ENCODE data around the gene SEMA3B. TPM values are rescaled to one million over a fixed set of nuclear protein-coding genes. Genes with fewer than 3 reads are reported as not detected.

SEMA3B gene
- total RNA-seq, 1 experiment from 2014 or later, result 7.3 TPM

GRCh38 chr3:50233176-50233575 is 35.8 kb upstream of the SEMA3B start:
- ChIA-PET CTCF (interaction anchor here (0.7 to 2.5 kb wide), 6 partner anchors 14 to 41 kb away, joined by 3 to 13 read pairs (median 5); no protein-coding TSS in a partner anchor), POLR2A (interaction anchor here (0.6 kb wide), 1 partner anchor 82 kb away, joined by 3 read pairs; no protein-coding TSS in a partner anchor)
- TF ChIP-seq JAZF1 (CRISPR knock-in tag; IDR thresholded peaks at IDR 0.05) (no peak), CREB1 (CRISPR knock-in tag; IDR thresholded peaks at IDR 0.05) (no peak), ZNF263 (CRISPR knock-in tag; IDR thresholded peaks at IDR 0.05; ENCODE audit: low read depth) (no peak), HMGA2 (CRISPR knock-in tag; IDR thresholded peaks at IDR 0.05) (no peak)
- Mint-ChIP-seq H3K36me3 (no peaks in the 10 kb centered on the region), H3K27ac (no peak overlapping the region), H3K4me1 (peaks cover 31% of the 10 kb centered on the region), H3K27me3 (ENCODE audit: low read depth) (no peaks in the 10 kb centered on the region), H3K9me3 (no peaks in the 10 kb centered on the region), H3K4me3 (no peak overlapping the region)
- ATAC-seq (no peak), DNase-seq (ENCODE audit: low spot score) (no peak)

- H3K9me3 Mint-ChIP-seq, result no peaks in the 10 kb centered on the region
- H3K4me1 Mint-ChIP-seq, result peaks cover 48% of the 10 kb centered on the region
- ChIA-PET POLR2A (interaction anchor here (0.6 to 1.2 kb wide), 10 partner anchors 8 to 92 kb away, joined by 3 to 10 read pairs (median 4); partner anchors contain the start of gene TUSC2), CTCF (interaction anchor here (0.6 to 2.9 kb wide), 20 partner anchors 9 to 378 kb away, joined by 3 to 42 read pairs (median 7); partner anchors contain the start of genes GNAT1 and IFRD2)
- no peaks in the 10 kb centered on the region for H3K36me3 Mint-ChIP-seq
- peak; percentile 94 for ATAC-seq
- peak within 1 kb of the TSS; percentile 97 for H3K4me3 Mint-ChIP-seq
- no peaks in the 10 kb centered on the region for H3K27me3 Mint-ChIP-seq (ENCODE audit: low read depth)
- DNase-seq (ENCODE audit: low spot score), result peak; percentile 99
- 0 out of 2 replicates have a peak, but pooled peaks have one; percentile 91 for TF ChIP-seq KAT7 (CRISPR knock-in tag; IDR thresholded peaks at IDR 0.05; ENCODE audit: borderline replicate concordance)
- TF ChIP-seq NFYB (CRISPR knock-in tag; conservative IDR thresholded peaks at IDR 0.05; ENCODE audit: low read depth), result peak; percentile 49; the same call in 1 of the 2 replicates
- no peak for TF ChIP-seq RELA (CRISPR knock-in tag; IDR thresholded peaks at IDR 0.05; ENCODE audit: borderline replicate concordance)
- TF ChIP-seq PRDM15 (CRISPR knock-in tag; IDR thresholded peaks at IDR 0.05), result peak; percentile 49
- 0 out of 2 replicates have a peak, but pooled peaks have one; percentile 34 for TF ChIP-seq TEAD1 (CRISPR knock-in tag; IDR thresholded peaks at IDR 0.05)
- TF ChIP-seq ETV6 (CRISPR knock-in tag; IDR thresholded peaks at IDR 0.05), result 0 out of 2 replicates have a peak, but pooled peaks have one; percentile 51
- peak; percentile 89; the same call in 1 of the 2 replicates for TF ChIP-seq FOXP4 (CRISPR knock-in tag; IDR thresholded peaks at IDR 0.05)
- TF ChIP-seq NR3C1 (CRISPR knock-in tag; conservative IDR thresholded peaks at IDR 0.05; ENCODE audit: low read depth), result 0 out of 2 replicates have a peak, but pooled peaks have one; percentile 53
- no peak for TF ChIP-seq MXD4 (CRISPR knock-in tag; IDR thresholded peaks at IDR 0.05; ENCODE audit: borderline replicate concordance)
- peak; percentile 85 for TF ChIP-seq E2F5 (CRISPR knock-in tag; IDR thresholded peaks at IDR 0.05)
- no peak for TF ChIP-seq ZNF671 (CRISPR knock-in tag; IDR thresholded peaks at IDR 0.05)
- TF ChIP-seq ZNF263 (CRISPR knock-in tag; IDR thresholded peaks at IDR 0.05; ENCODE audit: low read depth), result peak; percentile 67
- TF ChIP-seq FOXP1 (CRISPR knock-in tag; IDR thresholded peaks at IDR 0.05; ENCODE audit: borderline replicate concordance), result peak; percentile 62
- TF ChIP-seq ZNF219 (CRISPR knock-in tag; IDR thresholded peaks at IDR 0.05; ENCODE audit: borderline replicate concordance), result no peak
- TF ChIP-seq CBFB (CRISPR knock-in tag; IDR thresholded peaks at IDR 0.05; ENCODE audit: low read depth), result 0 out of 2 replicates have a peak, but pooled peaks have one; percentile 77
- TF ChIP-seq SP1 (CRISPR knock-in tag; conservative IDR thresholded peaks at IDR 0.05), result peak; percentile 93
- peak within 1 kb of the TSS; percentile 93 for H3K27ac Mint-ChIP-seq
Measured at GRCh38 chr3:50235716-50236483, 33.0 kb upstream of the SEMA3B start, which contains the start of gene GNAI2. TSS of gene GNAI2 (plus strand) at chr3:50236204. CDS start at chr3:50236336, 132 bp downstream.
